Activated T-helper 1 cell treated with Interleukin-2 at 50 U/mL for 16 hours (primary cell): ENCODE measurements around the gene USP6.
"Not testable (repeated sequence)": the region's sequence is repeated elsewhere in the genome, so short reads cannot be mapped to it uniquely, and the experiment has no call there.

Experiments
- DNase-seq: peaks from one replicate; pipeline ENCODE4 v3.0.0-alpha.2; 2020; ENCODE audit warnings: low read depth

The USP6 gene

GRCh38 chr17:5122056-5122455, 6.2 kb downstream of the USP6 start:
- not testable (repeated sequence) for DNase-seq

GRCh38 chr17:5122586-5123342, 6.9 kb downstream of the USP6 start:
- DNase-seq = no peak

- DNase-seq = no peak
Measured at GRCh38 chr17:5123343-5124124, 7.7 kb downstream of the USP6 start.

GRCh38 chr17:5124125-5124760, 8.4 kb downstream of the USP6 start:
- DNase-seq = not testable (repeated sequence)

- DNase-seq = not testable (repeated sequence)
Measured at GRCh38 chr17:5124896-5125295, 9.1 kb downstream of the USP6 start.

- DNase-seq = no peak
Measured at GRCh38 chr17:5126719-5127488, 11.1 kb downstream of the USP6 start.

- DNase-seq = no peak
Measured at GRCh38 chr17:5127910-5128309, 12.1 kb downstream of the USP6 start.

GRCh38 chr17:5128387-5128786, 12.6 kb downstream of the USP6 start:
- not testable (repeated sequence) for DNase-seq

GRCh38 chr17:5128905-5129535, 13.2 kb downstream of the USP6 start:
- DNase-seq = no peak

GRCh38 chr17:5129770-5130169, 13.9 kb downstream of the USP6 start:
- DNase-seq = not testable (repeated sequence)

GRCh38 chr17:5130261-5130660, 14.4 kb downstream of the USP6 start:
- DNase-seq = not testable (repeated sequence)

- DNase-seq = not testable (repeated sequence)
Measured at GRCh38 chr17:5130687-5131086, 14.9 kb downstream of the USP6 start.

- no peak for DNase-seq
Measured at GRCh38 chr17:5131146-5131715, 15.4 kb downstream of the USP6 start.

GRCh38 chr17:5131799-5132502, 16.1 kb downstream of the USP6 start:
- DNase-seq = not testable (repeated sequence)

- not testable (repeated sequence) for DNase-seq
Measured at GRCh38 chr17:5132503-5133225, 16.8 kb downstream of the USP6 start.

- DNase-seq = no peak
Measured at GRCh38 chr17:5133311-5133710, 17.5 kb downstream of the USP6 start.

- DNase-seq = not testable (repeated sequence)
Measured at GRCh38 chr17:5133961-5134360, 18.1 kb downstream of the USP6 start.

GRCh38 chr17:5134571-5134970, 18.7 kb downstream of the USP6 start:
- not testable (repeated sequence) for DNase-seq

- not testable (repeated sequence) for DNase-seq
Measured at GRCh38 chr17:5135131-5135712, 19.4 kb downstream of the USP6 start.
